Esophagus muscularis mucosa (tissue), 3 donors: ENCODE results near the gene AFF2.

ENCODE experiments used
- POLR2A ChIP-seq: fragments of 450-650 bp; IDR thresholded peaks from one replicate; pipeline ENCODE4 v1.6.1; 2017; ENCODE audit warnings: antibody characterized with exemption, moderate library complexity, mild to moderate bottlenecking, low read depth
- POLR2AphosphoS5 ChIP-seq, 2 donors: sonication (generic); formaldehyde crosslinking; IDR thresholded peaks; one replicate each; pipeline ENCODE4 v1.6.1; 2017; ENCODE audit warnings: antibody characterized with exemption in 2 of 2
- TF ChIP-seq, protein P1 (sequence below), 3 experiments: fragments of 200-600 bp in 2 of 3; fragments of 450-650 bp in 1 of 3; sonication (generic) in 2 of 3; IDR thresholded peaks; one replicate each; pipeline ENCODE4 v1.5.1; 2017 to 2019; ENCODE audit warnings: antibody characterized with exemption in 3 of 3, mild to moderate bottlenecking in 2 of 3, moderate library complexity in 1 of 3

DNA sequence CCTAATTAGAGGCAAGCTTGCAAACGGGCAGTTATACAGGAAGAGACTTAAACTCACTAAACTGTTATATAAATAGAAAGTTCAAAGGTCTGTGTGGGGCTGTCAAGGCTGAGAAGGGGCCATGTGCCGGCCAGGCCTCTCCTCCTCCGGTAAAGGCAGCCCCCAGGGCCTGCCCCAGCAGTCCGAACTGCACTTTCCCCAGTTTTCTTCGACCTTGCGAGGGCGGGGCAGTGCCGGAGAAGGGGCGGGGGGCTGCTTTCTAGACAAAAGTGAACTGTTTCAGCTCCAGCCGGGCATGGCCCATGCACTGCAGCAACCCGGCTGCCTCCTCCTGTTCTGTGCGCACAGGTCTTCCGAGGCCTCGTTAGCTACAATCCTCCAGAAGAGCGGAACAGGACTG is 4.1 kb downstream of the AFF2 start:
- no peak for TF ChIP-seq POLR2A
- TF ChIP-seq, protein P1, sequence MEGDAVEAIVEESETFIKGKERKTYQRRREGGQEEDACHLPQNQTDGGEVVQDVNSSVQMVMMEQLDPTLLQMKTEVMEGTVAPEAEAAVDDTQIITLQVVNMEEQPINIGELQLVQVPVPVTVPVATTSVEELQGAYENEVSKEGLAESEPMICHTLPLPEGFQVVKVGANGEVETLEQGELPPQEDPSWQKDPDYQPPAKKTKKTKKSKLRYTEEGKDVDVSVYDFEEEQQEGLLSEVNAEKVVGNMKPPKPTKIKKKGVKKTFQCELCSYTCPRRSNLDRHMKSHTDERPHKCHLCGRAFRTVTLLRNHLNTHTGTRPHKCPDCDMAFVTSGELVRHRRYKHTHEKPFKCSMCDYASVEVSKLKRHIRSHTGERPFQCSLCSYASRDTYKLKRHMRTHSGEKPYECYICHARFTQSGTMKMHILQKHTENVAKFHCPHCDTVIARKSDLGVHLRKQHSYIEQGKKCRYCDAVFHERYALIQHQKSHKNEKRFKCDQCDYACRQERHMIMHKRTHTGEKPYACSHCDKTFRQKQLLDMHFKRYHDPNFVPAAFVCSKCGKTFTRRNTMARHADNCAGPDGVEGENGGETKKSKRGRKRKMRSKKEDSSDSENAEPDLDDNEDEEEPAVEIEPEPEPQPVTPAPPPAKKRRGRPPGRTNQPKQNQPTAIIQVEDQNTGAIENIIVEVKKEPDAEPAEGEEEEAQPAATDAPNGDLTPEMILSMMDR (IDR thresholded peaks at IDR 0.05), result no peak
- TF ChIP-seq POLR2AphosphoS5 (IDR thresholded peaks at IDR 0.05), result no peak
